ENCODE measurements around the gene CCDC43.
"Not testable (repeated sequence)": the region's sequence is repeated elsewhere in the genome, so short reads cannot be mapped to it uniquely, and the experiment has no call there.

The CCDC43 gene, protein sequence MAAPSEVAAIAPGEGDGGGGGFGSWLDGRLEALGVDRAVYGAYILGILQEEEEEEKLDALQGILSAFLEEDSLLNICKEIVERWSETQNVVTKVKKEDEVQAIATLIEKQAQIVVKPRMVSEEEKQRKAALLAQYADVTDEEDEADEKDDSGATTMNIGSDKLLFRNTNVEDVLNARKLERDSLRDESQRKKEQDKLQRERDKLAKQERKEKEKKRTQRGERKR

DNA sequence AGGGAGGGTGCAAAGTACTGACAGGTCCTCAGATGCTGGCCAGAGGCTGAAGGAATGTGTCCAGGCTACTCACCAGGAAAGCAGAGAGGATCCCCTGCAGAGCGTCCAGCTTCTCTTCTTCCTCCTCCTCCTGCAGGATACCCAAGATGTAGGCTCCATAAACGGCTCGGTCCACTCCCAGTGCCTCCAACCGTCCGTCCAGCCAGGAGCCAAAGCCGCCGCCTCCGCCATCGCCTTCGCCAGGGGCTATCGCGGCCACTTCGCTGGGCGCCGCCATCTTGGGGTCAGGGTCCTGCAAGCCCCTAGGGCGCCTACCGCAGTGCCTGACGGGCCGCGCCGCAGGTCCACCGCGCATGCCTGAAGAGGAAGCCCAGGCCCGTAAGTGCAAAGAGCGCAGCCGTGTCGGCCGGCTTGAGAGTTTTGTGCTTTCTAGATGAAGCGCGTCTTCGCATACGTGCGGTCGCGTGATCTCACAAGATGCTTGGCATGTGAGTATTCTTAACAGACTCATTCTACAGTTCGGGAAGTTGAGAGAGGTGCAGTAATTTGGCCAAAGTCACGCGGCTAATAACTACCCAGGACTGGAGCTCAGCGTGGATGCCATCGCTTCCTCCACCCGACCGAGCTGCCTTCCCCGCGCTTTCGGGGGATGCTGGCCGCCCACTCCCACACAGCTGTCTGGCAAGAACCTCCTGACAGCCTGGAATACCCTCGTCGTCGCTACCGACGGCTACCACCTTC is at the start of gene CCDC43:
TSS of gene CCDC43 (minus strand) at position 300 of the 741 bp plus-strand sequence. CDS start at position 277, 23 bp downstream.
- TF ChIP-seq, protein P1, sequence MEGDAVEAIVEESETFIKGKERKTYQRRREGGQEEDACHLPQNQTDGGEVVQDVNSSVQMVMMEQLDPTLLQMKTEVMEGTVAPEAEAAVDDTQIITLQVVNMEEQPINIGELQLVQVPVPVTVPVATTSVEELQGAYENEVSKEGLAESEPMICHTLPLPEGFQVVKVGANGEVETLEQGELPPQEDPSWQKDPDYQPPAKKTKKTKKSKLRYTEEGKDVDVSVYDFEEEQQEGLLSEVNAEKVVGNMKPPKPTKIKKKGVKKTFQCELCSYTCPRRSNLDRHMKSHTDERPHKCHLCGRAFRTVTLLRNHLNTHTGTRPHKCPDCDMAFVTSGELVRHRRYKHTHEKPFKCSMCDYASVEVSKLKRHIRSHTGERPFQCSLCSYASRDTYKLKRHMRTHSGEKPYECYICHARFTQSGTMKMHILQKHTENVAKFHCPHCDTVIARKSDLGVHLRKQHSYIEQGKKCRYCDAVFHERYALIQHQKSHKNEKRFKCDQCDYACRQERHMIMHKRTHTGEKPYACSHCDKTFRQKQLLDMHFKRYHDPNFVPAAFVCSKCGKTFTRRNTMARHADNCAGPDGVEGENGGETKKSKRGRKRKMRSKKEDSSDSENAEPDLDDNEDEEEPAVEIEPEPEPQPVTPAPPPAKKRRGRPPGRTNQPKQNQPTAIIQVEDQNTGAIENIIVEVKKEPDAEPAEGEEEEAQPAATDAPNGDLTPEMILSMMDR (IDR thresholded peaks at IDR 0.05; ENCODE audit: low read depth, low read length): no peak

DNA sequence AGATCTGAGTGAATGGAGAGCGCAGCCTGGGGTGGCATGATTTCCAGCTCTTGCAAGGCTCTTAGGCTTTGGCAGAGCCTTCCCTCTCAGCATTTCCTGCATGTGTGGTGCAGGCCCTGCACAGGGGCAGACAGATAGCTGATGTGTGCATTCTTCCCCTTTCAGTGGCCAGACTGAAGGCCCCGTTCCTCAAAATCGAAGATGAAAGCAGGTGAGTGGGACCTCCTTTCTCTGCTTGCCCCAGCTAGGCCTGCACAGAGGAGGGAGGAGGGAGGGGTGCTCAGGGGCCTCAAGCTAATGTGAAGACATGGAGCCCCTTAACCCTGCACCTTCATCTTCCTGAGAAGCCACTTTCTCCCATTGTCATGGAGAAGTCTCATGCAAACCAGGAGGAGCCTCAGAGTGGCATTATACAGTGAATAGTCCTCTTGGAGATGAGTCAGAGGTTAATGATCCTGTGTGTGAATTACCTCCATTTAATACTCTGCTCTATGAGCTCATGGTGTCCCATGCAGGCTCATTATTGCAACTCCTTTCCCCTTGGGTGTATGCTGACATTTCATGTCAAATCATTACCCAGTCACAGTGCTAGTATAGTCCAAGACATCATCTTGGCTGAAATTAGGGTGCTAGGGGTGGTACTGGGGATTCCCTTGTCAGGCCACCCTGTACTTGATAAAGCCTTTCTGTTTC is 48.8 kb upstream of the CCDC43 start:
- TF ChIP-seq, protein P1 (IDR thresholded peaks at IDR 0.05; ENCODE audit: low read depth, low read length): no peak
- no peak overlapping the region for H3K4me3 ChIP-seq (ENCODE audit: low read depth, low read length)

More for the DNA sequence above, at the start of gene CCDC43:
- H3K4me3 ChIP-seq (ENCODE audit: low read depth, low read length): peak within 1 kb of the TSS; percentile 78

DNA sequence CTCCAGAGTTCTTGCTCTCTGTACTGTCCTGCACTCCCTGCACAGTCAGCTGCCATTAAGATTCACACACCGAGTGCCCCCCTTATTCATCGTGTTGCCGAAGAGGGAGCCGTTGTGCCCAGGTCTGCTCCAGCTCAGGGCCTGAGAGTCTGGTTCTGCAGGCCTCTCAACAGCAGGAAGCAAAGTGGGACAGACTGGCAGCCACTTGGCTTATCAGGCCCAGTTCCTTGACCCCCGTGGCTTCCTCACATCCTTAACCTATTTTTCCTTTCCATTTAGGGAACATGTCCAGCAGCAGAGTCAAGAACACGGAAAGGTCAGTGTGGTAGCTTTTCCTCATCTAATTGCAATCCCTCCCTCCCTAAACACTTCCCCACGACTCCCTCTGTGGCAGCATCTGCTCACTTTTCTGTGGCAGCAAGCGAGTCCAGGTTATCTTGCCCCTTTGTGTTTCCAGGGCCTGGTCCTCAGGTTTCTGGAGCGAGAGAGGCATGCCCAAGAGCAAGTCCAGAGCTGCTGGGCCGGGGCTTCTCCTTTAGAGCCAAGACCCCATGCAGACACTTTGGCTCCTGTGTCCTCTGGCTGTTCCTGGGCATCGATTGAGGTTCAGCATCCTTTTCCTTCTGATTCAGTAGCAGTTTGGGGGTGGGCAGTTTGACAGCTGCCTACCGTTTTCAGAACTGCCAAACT is 47.1 kb upstream of the CCDC43 start:
- TF ChIP-seq, protein P1 (IDR thresholded peaks at IDR 0.05; ENCODE audit: low read depth, low read length): no peak

DNA sequence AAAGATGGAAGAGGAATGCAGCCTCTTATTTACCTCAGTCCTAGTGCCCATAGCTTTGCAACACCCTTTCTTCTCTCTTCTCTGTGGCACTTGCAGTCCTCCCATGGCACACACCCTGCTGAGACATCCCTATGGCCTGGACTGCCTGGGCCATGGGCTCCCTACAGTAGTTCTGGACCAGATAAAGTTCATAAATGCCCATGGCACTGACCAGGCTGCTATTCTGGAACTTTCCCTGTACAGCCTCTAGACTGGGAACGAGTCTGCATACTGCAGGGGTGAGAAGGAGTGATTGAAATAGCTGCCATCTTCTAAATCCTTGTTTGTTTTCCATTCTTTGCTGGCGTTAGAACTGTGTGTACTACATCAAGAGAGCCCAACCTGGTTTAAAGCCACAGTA is 44.7 kb upstream of the CCDC43 start:
- H3K4me3 ChIP-seq (ENCODE audit: low read depth, low read length): no peak overlapping the region
- TF ChIP-seq, protein P1 (IDR thresholded peaks at IDR 0.05; ENCODE audit: low read depth, low read length): no peak

More for the DNA sequence above, 47.1 kb upstream of the CCDC43 start:
- no peak overlapping the region for H3K4me3 ChIP-seq (ENCODE audit: low read depth, low read length)

DNA sequence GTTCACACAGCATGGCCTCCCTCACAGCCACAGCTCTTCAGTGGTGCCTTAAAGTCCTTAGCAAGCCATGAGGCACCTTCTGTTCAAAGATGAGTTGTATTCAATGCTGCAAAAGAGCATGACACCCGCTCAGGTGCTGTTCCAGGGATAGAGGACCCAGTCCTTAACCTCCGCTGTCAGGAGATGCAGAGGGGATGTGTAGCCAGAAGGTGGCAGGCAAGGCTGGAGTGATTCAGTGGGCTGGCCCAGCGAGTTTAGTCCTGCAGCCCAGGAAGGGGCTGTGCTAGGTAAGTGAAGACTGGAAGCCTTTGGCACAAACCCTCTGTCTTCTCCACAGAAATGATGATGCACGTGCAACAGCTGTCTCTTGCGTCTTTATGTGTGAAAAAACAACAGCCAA is 44.2 kb upstream of the CCDC43 start:
- TF ChIP-seq, protein P1 (IDR thresholded peaks at IDR 0.05; ENCODE audit: low read depth, low read length): no peak
- H3K4me3 ChIP-seq (ENCODE audit: low read depth, low read length): no peak overlapping the region

DNA sequence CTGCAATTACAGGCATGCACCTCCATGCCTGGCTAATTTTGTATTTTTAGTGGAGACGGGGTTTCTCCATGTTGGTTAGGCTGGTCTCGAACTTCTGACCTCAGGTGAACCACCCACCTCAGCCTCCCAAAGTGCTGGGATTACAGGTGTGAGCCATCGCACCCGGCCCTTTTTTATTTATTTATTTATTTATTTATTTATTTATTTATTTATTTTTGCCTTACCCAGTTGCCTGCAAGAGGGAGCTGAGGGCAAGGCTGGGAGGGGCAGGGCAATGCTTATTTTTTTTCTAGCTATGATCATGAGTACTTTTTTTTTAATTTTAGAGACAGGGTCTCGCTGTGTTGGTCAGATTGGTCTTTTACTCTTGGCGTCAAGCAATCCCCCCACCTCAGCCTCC is 36.5 kb upstream of the CCDC43 start:
- not testable (repeated sequence) for H3K4me3 ChIP-seq (ENCODE audit: low read depth, low read length)

DNA sequence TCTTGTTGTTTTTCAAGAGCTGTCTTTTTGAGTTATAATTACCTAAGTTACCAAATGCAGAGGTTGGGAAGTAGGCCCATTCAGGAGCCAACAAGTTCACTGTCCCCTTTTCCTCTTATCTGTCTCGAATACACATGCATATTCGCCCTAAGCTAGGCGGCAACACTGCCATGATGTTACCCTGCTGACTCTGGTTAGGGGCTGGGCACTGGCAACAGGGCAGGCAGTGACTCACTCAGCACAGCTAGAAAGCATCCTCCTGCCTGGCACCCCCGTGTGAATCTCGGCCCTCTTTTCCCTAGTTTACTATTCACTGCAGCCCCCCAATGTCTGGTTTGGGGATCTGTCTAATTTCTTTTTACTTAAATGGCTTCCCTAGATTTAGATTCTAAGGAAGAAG is 32.7 kb upstream of the CCDC43 start:
- TF ChIP-seq, protein P1 (IDR thresholded peaks at IDR 0.05; ENCODE audit: low read depth, low read length): no peak
- no peak overlapping the region for H3K4me3 ChIP-seq (ENCODE audit: low read depth, low read length)

All from WI38 (cell line).